ENCODE data around the gene CDK16.

The CDK16 gene

DNA sequence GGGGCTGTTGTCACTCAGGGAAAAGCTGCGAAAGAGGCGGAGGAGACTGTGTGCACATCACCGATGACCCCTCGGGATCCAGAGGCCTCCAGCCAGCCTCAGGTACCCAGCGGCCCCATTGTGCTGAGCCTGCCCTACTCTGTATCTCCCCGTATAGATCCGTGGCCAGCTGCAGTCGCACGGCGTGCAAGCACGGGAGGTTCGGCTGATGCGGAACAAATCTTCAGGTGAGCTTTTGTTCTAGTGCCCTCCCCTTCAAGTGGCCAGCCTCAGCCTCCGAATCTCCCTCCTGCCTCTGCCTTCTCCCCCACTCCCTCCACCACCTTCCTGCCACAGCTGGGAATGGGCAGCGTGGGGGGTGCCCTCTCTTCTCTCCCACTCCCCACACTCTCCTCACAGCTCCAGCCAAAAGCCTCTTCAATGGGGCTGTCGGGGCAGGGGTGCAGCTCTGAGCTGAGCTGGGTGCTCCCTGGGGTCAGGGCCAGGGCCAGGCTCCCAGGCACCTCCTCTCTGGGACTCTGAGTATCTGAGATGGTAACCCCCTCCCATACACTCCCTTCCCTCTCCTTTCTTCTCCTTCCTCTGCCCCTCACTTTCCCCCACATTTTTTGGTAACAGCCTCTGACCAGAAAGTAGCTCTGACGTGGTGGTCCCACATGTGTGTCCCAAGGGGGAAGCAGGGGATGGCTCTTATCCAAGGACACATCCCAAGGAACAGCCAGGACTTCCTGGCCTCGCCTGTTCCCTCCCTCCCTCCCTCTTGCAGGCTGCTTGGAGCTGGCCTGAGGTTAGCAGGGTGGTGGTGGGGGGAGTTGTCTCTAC lies 45.3 kb upstream of the CDK16 start:
- DNase-seq (ENCODE audit: low spot score) = no peak
- TF ChIP-seq, protein P1, sequence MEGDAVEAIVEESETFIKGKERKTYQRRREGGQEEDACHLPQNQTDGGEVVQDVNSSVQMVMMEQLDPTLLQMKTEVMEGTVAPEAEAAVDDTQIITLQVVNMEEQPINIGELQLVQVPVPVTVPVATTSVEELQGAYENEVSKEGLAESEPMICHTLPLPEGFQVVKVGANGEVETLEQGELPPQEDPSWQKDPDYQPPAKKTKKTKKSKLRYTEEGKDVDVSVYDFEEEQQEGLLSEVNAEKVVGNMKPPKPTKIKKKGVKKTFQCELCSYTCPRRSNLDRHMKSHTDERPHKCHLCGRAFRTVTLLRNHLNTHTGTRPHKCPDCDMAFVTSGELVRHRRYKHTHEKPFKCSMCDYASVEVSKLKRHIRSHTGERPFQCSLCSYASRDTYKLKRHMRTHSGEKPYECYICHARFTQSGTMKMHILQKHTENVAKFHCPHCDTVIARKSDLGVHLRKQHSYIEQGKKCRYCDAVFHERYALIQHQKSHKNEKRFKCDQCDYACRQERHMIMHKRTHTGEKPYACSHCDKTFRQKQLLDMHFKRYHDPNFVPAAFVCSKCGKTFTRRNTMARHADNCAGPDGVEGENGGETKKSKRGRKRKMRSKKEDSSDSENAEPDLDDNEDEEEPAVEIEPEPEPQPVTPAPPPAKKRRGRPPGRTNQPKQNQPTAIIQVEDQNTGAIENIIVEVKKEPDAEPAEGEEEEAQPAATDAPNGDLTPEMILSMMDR (IDR thresholded peaks at IDR 0.05; ENCODE audit: borderline replicate concordance, control extremely low read depth, extremely low read depth, insufficient read depth, missing control alignments) = no peak
- in situ Hi-C loops (cut with MboI; ENCODE audit: low sequenced_read_pairs, unreplicated experiment) = no loop called here

DNA sequence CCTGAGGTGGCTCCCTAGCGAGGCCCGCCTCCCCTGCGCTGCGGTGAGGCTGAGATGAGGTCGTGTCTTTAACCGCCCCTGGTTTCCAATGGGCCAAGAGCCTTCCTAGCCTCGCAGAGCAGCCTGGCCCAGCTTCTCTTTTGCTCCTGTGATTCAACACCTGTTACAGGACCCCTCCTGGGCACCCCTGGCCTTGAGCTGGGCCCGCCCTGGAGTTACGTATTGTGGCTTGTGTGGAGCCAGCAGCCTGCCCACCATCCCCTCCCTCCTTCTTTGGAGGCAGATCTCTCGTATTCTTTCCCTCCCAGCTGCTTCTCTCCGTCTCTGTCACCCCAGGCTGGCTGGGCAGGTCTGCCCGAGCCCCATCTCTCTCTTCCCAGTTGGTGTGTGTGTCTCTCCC lies 44.1 kb upstream of the CDK16 start:
- in situ Hi-C loops (cut with MboI; ENCODE audit: low sequenced_read_pairs, unreplicated experiment) = no loop called here
- TF ChIP-seq, protein P1 (IDR thresholded peaks at IDR 0.05; ENCODE audit: borderline replicate concordance, control extremely low read depth, extremely low read depth, insufficient read depth, missing control alignments) = no peak
- no peak for DNase-seq (ENCODE audit: low spot score)

DNA sequence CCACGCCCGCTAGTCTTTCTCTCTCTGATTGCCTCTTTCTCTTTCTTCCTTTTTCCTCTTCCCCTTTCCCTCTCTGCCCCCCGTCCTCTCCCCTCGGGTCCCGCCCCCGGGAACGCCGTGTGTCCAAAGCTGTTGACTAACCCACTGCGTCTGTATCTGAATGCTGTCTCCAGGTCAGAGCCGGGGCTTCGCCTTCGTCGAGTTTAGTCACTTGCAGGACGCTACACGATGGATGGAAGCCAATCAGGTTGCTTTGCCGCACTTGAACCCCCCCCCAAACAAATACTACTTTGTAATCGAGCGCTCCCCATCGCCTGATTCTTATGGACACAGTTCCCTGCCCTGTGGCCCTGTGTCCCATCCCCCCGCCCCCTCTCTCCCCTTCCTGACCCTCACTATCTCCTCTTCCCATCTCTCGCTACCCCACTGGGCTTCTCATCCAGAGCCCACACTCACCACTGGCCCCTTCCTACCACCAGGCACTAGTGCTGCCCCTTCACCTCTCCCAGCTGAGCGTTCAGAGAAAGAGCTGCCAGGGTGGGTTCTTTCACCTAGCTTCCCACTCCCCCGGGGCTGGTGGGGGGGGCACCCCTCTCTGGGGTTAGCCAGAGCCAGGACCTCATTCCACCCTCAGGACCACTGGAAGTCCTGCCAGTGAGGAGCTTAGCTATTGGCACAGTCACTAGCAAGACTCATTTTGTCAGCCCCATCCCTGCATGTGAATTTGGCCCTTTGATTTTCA lies 43.5 kb upstream of the CDK16 start:
- no peak for DNase-seq (ENCODE audit: low spot score)
- TF ChIP-seq, protein P1 (IDR thresholded peaks at IDR 0.05; ENCODE audit: borderline replicate concordance, control extremely low read depth, extremely low read depth, insufficient read depth, missing control alignments) = no peak
- in situ Hi-C loops (cut with MboI; ENCODE audit: low sequenced_read_pairs, unreplicated experiment) = no loop called here

DNA sequence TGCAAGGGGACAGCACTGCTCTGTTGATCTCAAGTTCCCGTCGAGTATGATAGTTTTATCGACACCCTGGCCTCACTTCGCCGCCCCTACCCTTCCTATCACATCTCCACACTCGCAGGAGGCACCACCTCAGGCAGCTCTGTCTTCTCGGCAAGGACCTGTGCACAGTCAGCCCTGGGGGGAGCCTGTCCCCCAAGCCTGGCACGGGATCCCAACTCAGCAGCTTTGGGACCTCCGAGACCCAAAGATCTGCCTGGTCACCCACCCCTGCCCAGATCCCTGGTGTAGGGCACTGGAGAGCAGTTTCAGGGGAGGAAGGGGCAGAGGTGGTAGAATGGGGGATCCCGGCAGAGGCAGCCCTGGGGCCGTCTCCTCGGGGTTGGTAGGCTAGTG lies 42.9 kb upstream of the CDK16 start:
- TF ChIP-seq, protein P1 (IDR thresholded peaks at IDR 0.05; ENCODE audit: borderline replicate concordance, control extremely low read depth, extremely low read depth, insufficient read depth, missing control alignments) = no peak
- DNase-seq (ENCODE audit: low spot score) = no peak
- in situ Hi-C loops (cut with MboI; ENCODE audit: low sequenced_read_pairs, unreplicated experiment) = no loop called here

DNA sequence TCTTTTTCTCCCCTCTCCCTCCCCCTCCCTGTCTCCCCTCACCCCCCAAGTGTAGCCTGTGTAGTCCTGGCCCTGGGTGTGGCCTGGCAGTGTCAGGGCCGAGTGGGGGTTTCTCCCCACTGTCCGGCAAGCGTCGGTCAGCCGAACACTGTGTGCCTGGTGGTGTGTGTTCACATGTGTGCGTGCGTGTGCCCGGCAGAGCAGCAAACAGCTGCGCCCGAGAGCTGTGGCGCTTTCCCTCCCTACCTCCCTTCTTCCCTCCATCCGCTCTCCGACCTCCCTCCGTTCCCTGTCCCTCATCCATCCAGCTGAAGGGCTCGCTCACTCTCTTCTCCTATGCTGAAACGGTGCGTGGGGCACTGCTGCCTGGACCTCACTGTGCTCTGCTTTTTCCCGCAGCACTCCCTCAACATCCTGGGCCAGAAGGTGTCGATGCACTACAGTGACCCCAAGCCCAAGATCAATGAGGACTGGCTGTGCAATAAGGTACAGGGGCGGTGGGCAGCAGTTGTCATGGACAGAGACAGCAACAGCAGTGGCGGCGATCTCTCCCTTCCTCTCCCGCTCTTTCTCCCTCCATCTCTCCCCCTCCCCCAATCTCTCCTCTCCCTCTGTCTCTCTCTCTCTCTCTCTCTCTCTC lies 42.3 kb upstream of the CDK16 start:
- DNase-seq (ENCODE audit: low spot score) = no peak
- TF ChIP-seq, protein P1 (IDR thresholded peaks at IDR 0.05; ENCODE audit: borderline replicate concordance, control extremely low read depth, extremely low read depth, insufficient read depth, missing control alignments) = no peak
- in situ Hi-C loops (cut with MboI; ENCODE audit: low sequenced_read_pairs, unreplicated experiment) = no loop called here

DNA sequence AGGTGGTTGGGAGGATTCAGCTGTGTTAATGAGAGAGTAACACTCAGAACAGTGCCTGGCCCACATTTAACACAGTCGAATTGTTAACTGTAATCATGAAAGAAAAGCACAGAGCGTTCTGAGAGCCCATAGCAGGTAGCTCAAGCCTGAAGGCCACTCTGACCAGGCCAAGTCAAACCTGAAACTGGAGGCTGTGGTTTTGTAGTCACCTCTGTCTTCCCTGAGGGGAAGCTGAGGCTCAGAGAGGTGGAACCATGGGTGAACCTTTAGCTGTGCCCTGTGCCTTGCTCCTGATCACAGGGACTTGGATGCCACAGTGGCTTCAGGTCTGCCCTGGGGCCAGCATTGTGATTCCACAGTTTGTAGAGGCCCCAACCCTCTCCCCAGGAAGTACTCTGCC lies 41.4 kb upstream of the CDK16 start:
- TF ChIP-seq, protein P1 (IDR thresholded peaks at IDR 0.05; ENCODE audit: borderline replicate concordance, control extremely low read depth, extremely low read depth, insufficient read depth, missing control alignments) = no peak
- in situ Hi-C loops (cut with MboI; ENCODE audit: low sequenced_read_pairs, unreplicated experiment) = no loop called here
- DNase-seq (ENCODE audit: low spot score) = no peak

Measured in GM13976 (cell line).